ENCODE results near the gene RGPD3. TPM values are rescaled to one million over a fixed set of nuclear protein-coding genes. Genes with fewer than 3 reads are reported as not detected.

RGPD3 gene
- total and polyA plus RNA-seq, 9 of the 15 experiments (the other 6 are each of a cell fraction or from before 2014, with no cell fraction given) = 0.01 to 0.03 TPM; not detected in 7

GRCh38 chr2:106350980-106351379 is 117.2 kb downstream of the RGPD3 start:
- Histone ChIP-seq H3K9ac (ENCODE audit: insufficient read depth in 1 of 2, low read depth in 2 of 2, low read length in 2 of 2) (no peak overlapping the region), H4K20me1 (replicated peaks; ENCODE audit: control insufficient read depth, insufficient read depth, low read length) (no peaks in the 10 kb centered on the region), H3K4me3 (no peak overlapping the region), H3K4me2 (ENCODE audit: insufficient read depth, low read length) (no peak overlapping the region), H2AFZ (ENCODE audit: low read depth, low read length) (no peak overlapping the region), H3K27me3 (ENCODE audit: control insufficient read depth in 2 of 2, insufficient read depth in 2 of 2, low read length in 2 of 2) (no peaks in the 10 kb centered on the region), H3K27ac (ENCODE audit: extremely low read depth, low read depth, low read length) (no peak overlapping the region), H3K9me3 (replicated peaks; ENCODE audit: control insufficient read depth, insufficient read depth, low read depth, low read length) (no peaks in the 10 kb centered on the region), H3K9me1 (ENCODE audit: control insufficient read depth, insufficient read depth, low read length) (no peaks in the 10 kb centered on the region), H3K79me2 (ENCODE audit: control insufficient read depth, insufficient read depth, low read length) (no peaks in the 10 kb centered on the region), H3K4me1 (replicated peaks in 1 of 2; ENCODE audit: control insufficient read depth in 2 of 2, insufficient read depth in 2 of 2, low read length in 2 of 2) (no peaks in the 10 kb centered on the region), H3K36me3 (ENCODE audit: control insufficient read depth, insufficient read depth, low read length) (no peaks in the 10 kb centered on the region)
- CTCF ChIA-PET (ENCODE audit: low intra/inter-chr PET ratio) = no interaction called here
- TF ChIP-seq HMBOX1 (IDR thresholded peaks at IDR 0.05) (no peak), TCF7 (IDR thresholded peaks at IDR 0.05; ENCODE audit: borderline replicate concordance) (no peak), BRF2 (IDR thresholded peaks at IDR 0.05; ENCODE audit: borderline replicate concordance, insufficient read depth, insufficient read length) (no peak), KLF6 (CRISPR knock-in tag; IDR thresholded peaks at IDR 0.05; ENCODE audit: borderline replicate concordance) (no peak), TCFL5 (CRISPR knock-in tag; conservative IDR thresholded peaks at IDR 0.05) (no peak), EP400 (IDR thresholded peaks at IDR 0.05) (no peak)
- POLR2A ChIA-PET = no interaction called here
- DNase-seq (ENCODE audit: extremely low read depth in 1 of 4, low spot score in 3 of 4) (no peak), FAIRE-seq (no peak), ATAC-seq (no peak)
- no TSS peak for BruUV-seq (replicated peaks)
- intact Hi-C loops (cut with micrococcal nuclease) = no loop called here
- in situ Hi-C loops (cut with MboI) = no loop called here
- WGBS (ENCODE audit: insufficient coverage, low coverage, missing lambda C conversion rate) = 2% methylated on average over 2 of the region's 2 CpGs
